NCI-H82 (cell line): ENCODE measurements around the gene NMBR.
"Not testable (repeated sequence)": the region's sequence is repeated elsewhere in the genome, so short reads cannot be mapped to it uniquely, and the experiment has no call there.

Experiments used
- DNase-seq: peaks from one replicate; lab custom pipeline; 2025; lab: John Stamatoyannopoulos, UW

The NMBR gene

GRCh38 chr6:142058551-142059290 is 88.2 kb downstream of the NMBR start:
- no peak for DNase-seq

- DNase-seq: no peak
These were observed 91.7 kb downstream of the NMBR start for GRCh38 chr6:142055219-142055618.

- DNase-seq: no peak
These were observed 95.5 kb downstream of the NMBR start for GRCh38 chr6:142051404-142051803.

GRCh38 chr6:142048593-142048980 is 98.3 kb downstream of the NMBR start:
- no peak for DNase-seq

GRCh38 chr6:142047934-142048592 is 98.9 kb downstream of the NMBR start:
- DNase-seq: no peak

- DNase-seq: no peak
These were observed 101.3 kb downstream of the NMBR start for GRCh38 chr6:142045380-142046278.

GRCh38 chr6:142035890-142036289 is 111.0 kb downstream of the NMBR start:
- no peak for DNase-seq

- DNase-seq: no peak
These were observed 115.9 kb downstream of the NMBR start for GRCh38 chr6:142031035-142031434.

GRCh38 chr6:142030115-142030619 is 116.8 kb downstream of the NMBR start:
- DNase-seq: no peak

- DNase-seq: no peak
These were observed 118.4 kb downstream of the NMBR start for GRCh38 chr6:142028527-142028926.

GRCh38 chr6:142027804-142028203 is 119.1 kb downstream of the NMBR start:
- DNase-seq: not testable (repeated sequence)

- no peak for DNase-seq
These were observed 119.8 kb downstream of the NMBR start for GRCh38 chr6:142027074-142027473.

- DNase-seq: no peak
These were observed 120.5 kb downstream of the NMBR start for GRCh38 chr6:142026471-142026870.
